ENCODE measurements around the gene CSMD2.

- TF ChIP-seq ELF1 (IDR thresholded peaks at IDR 0.05) (no peak), CTCF (IDR thresholded peaks at IDR 0.05) (no peak), NRF1 (IDR thresholded peaks at IDR 0.05; ENCODE audit: low read depth, low read length) (no peak), SIN3A (IDR thresholded peaks at IDR 0.05; ENCODE audit: borderline replicate concordance, low read depth, low read length) (no peak), TAF1 (IDR thresholded peaks at IDR 0.05; ENCODE audit: borderline replicate concordance, low read depth, low read length) (no peak), POLR2AphosphoS5 (IDR thresholded peaks at IDR 0.05; ENCODE audit: low read depth, low read length) (no peak), FOXJ3 (CRISPR knock-in tag; IDR thresholded peaks at IDR 0.05) (no peak), ZBTB33 (IDR thresholded peaks at IDR 0.05; ENCODE audit: borderline replicate concordance, low read depth) (no peak), MEF2A (IDR thresholded peaks at IDR 0.05; ENCODE audit: borderline replicate concordance, low read depth) (no peak), MAX (IDR thresholded peaks at IDR 0.05; ENCODE audit: low read depth) (no peak), TEAD4 (IDR thresholded peaks at IDR 0.05; ENCODE audit: borderline replicate concordance, insufficient read depth) (no peak), RCOR1 (IDR thresholded peaks at IDR 0.05; ENCODE audit: low read length) (no peak), EZH2phosphoT487 (IDR thresholded peaks at IDR 0.05; ENCODE audit: borderline replicate concordance, low read depth) (no peak), GABPA (IDR thresholded peaks at IDR 0.05; ENCODE audit: low read depth) (no peak)
Measured at GRCh38 chr1:33846861-33847260, 318.2 kb downstream of the CSMD2 start.
